Astrocyte (in vitro differentiated cells and primary cell): ENCODE results near the gene IGF1R.

Source experiments
- CTCF ChIP-seq: IDR thresholded peaks from 2 replicates; pipeline ENCODE4 v1.5.1; 2011; ENCODE audit warnings: low read depth, mild to moderate bottlenecking, inconsistent platforms, low read length, moderate library complexity; ENCODE audit not compliant: insufficient read depth
- EZH2 ChIP-seq: IDR thresholded peaks from 2 replicates; pipeline ENCODE4 v1.6.1; 2012; ENCODE audit warnings: mild to moderate bottlenecking, low read length, inconsistent platforms; ENCODE audit not compliant: insufficient read depth

- no peak for TF ChIP-seq EZH2
- no peak for TF ChIP-seq CTCF
These were observed 11.7 kb downstream of the IGF1R start for GRCh38 chr15:98660055-98660454.
